ENCODE results near the gene STPG4.

The STPG4 gene

GRCh38 chr2:47048801-47049480, 106.2 kb downstream of the STPG4 start:
- Histone ChIP-seq H3K9ac (ENCODE audit: low read length) (no peak overlapping the region), H3K36me3 (ENCODE audit: control insufficient read depth, insufficient read depth, low read length, severe bottlenecking) (peaks cover 68% of the 10 kb centered on the region), H3K4me3 (ENCODE audit: low read length) (no peak overlapping the region), H3K9me3 (ENCODE audit: control insufficient read depth, low read length) (no peaks in the 10 kb centered on the region), H3K4me1 (ENCODE audit: control insufficient read depth, insufficient read depth, low read length) (peaks cover 12% of the 10 kb centered on the region), H3K27me3 (replicated peaks; ENCODE audit: control insufficient read depth, insufficient read depth, low read length) (no peaks in the 10 kb centered on the region)
- no peak for DNase-seq (ENCODE audit: low read depth)

GRCh38 chr2:47046271-47046670, 108.8 kb downstream of the STPG4 start:
- H3K27me3 ChIP-seq (replicated peaks; ENCODE audit: control insufficient read depth, insufficient read depth, low read length): no peaks in the 10 kb centered on the region
- no peak overlapping the region for H3K4me3 ChIP-seq (ENCODE audit: low read length)
- no peak overlapping the region for H3K9ac ChIP-seq (ENCODE audit: low read length)
- DNase-seq (ENCODE audit: low read depth): no peak
- no peaks in the 10 kb centered on the region for H3K9me3 ChIP-seq (ENCODE audit: control insufficient read depth, low read length)
- peaks cover 43% of the 10 kb centered on the region for H3K36me3 ChIP-seq (ENCODE audit: control insufficient read depth, insufficient read depth, low read length, severe bottlenecking)
- peaks cover 39% of the 10 kb centered on the region for H3K4me1 ChIP-seq (ENCODE audit: control insufficient read depth, insufficient read depth, low read length)

DNA sequence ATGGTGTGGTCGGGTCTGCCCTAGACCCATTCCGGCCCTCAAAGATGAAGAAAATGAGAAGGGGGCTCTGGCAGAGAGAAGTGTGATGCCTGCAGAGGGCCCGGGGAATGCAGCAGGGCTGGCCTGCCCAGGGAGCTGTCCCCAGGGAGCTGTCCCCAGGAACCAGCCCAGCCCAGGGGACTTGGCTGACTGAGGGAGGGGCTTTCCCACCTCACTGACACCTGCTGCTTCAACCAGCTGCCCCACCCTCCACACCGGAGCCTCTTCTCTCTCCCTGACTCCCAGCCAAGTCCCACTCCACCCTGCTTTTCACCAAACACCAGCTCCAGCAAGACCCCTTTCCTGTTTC, 111.2 kb downstream of the STPG4 start:
- Histone ChIP-seq H3K4me3 (ENCODE audit: low read length) (no peak overlapping the region), H3K4me1 (ENCODE audit: control insufficient read depth, insufficient read depth, low read length) (peaks cover 42% of the 10 kb centered on the region), H3K36me3 (ENCODE audit: control insufficient read depth, insufficient read depth, low read length, severe bottlenecking) (peaks cover 37% of the 10 kb centered on the region), H3K9me3 (ENCODE audit: control insufficient read depth, low read length) (no peaks in the 10 kb centered on the region), H3K27me3 (replicated peaks; ENCODE audit: control insufficient read depth, insufficient read depth, low read length) (no peaks in the 10 kb centered on the region), H3K9ac (ENCODE audit: low read length) (no peak overlapping the region)
- no peak for DNase-seq (ENCODE audit: low read depth)

DNA sequence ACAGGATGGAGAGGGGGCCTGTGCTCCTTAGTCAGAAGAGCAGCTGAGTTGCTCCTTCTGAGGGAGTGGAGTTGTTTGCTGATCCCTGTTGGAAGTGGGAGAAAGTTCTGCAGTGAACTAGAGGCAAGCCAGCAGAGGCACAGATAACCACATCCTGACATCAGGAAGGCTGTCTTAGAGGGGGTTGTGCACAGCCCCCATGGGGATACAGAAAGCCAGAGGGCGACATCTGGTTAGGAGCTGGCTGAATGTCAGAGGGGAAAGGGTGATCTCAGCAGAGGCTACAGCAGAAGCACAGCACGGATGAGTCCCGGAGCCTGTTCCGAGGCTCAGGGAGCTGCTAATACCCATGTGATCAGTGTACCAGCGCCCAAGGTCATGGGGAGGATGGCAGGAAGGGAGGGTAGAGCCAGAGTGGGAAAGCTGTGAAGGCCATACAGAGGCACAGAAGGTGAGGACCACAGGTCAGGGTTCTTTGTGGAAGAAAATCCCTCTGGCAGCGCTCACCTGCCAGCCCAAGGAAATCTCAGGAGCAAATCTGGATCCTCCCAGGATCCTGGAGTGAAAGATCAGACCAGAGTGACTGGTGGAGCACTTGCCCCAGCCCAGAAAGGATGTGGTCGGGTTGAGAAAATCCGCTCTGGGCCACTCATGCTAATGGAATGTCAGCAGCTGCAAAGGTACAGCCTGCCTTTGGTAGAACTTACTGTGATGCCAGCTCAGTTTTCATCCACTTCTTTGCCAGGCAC, 111.8 kb downstream of the STPG4 start:
- peaks cover 40% of the 10 kb centered on the region for H3K4me1 ChIP-seq (ENCODE audit: control insufficient read depth, insufficient read depth, low read length)
- DNase-seq (ENCODE audit: low read depth): peak; percentile 90
- H3K9me3 ChIP-seq (ENCODE audit: control insufficient read depth, low read length): no peaks in the 10 kb centered on the region
- H3K27me3 ChIP-seq (replicated peaks; ENCODE audit: control insufficient read depth, insufficient read depth, low read length): no peaks in the 10 kb centered on the region
- H3K9ac ChIP-seq (ENCODE audit: low read length): peak overlapping the region; percentile 81
- peaks cover 37% of the 10 kb centered on the region for H3K36me3 ChIP-seq (ENCODE audit: control insufficient read depth, insufficient read depth, low read length, severe bottlenecking)
- peak overlapping the region; percentile 56 for H3K4me3 ChIP-seq (ENCODE audit: low read length)

- Histone ChIP-seq H3K9me3 (ENCODE audit: control insufficient read depth, low read length) (no peaks in the 10 kb centered on the region), H3K27me3 (replicated peaks; ENCODE audit: control insufficient read depth, insufficient read depth, low read length) (no peaks in the 10 kb centered on the region), H3K4me1 (ENCODE audit: control insufficient read depth, insufficient read depth, low read length) (peaks cover 40% of the 10 kb centered on the region), H3K36me3 (ENCODE audit: control insufficient read depth, insufficient read depth, low read length, severe bottlenecking) (peaks cover 26% of the 10 kb centered on the region), H3K9ac (ENCODE audit: low read length) (peak overlapping the region; percentile 81), H3K4me3 (ENCODE audit: low read length) (peak overlapping the region; percentile 56)
- no peak for DNase-seq (ENCODE audit: low read depth)
Measured at GRCh38 chr2:47041891-47042684, 113.0 kb downstream of the STPG4 start.

DNA sequence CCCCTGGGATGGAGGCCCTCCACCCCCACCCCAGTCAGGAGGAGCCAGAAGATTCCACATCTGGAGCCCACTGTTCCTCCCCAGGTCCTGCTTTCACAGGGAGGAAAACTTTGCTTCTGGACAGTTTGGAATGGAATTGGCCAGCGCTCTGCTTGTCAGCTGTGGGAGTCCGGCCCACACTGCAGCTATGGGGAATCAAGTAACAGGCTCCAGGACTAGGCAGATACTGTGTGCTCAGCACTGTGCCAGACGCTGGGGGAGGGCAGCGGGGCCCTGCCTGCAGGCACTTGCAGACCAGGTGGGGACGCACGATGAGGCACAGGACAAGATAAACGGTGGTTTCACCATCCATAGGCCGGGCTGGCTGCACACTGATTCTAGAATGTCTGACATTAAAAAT, 114.0 kb downstream of the STPG4 start:
- H3K9me3 ChIP-seq (ENCODE audit: control insufficient read depth, low read length): no peaks in the 10 kb centered on the region
- H3K36me3 ChIP-seq (ENCODE audit: control insufficient read depth, insufficient read depth, low read length, severe bottlenecking): peaks cover 15% of the 10 kb centered on the region
- peaks cover 40% of the 10 kb centered on the region for H3K4me1 ChIP-seq (ENCODE audit: control insufficient read depth, insufficient read depth, low read length)
- no peak for DNase-seq (ENCODE audit: low read depth)
- H3K4me3 ChIP-seq (ENCODE audit: low read length): no peak overlapping the region
- no peaks in the 10 kb centered on the region for H3K27me3 ChIP-seq (replicated peaks; ENCODE audit: control insufficient read depth, insufficient read depth, low read length)
- H3K9ac ChIP-seq (ENCODE audit: low read length): peak overlapping the region; percentile 31

- no peak for DNase-seq (ENCODE audit: low read depth)
- H3K4me1 ChIP-seq (ENCODE audit: control insufficient read depth, insufficient read depth, low read length): peaks cover 40% of the 10 kb centered on the region
Measured at GRCh38 chr2:47040651-47041050, 114.5 kb downstream of the STPG4 start.

DNA sequence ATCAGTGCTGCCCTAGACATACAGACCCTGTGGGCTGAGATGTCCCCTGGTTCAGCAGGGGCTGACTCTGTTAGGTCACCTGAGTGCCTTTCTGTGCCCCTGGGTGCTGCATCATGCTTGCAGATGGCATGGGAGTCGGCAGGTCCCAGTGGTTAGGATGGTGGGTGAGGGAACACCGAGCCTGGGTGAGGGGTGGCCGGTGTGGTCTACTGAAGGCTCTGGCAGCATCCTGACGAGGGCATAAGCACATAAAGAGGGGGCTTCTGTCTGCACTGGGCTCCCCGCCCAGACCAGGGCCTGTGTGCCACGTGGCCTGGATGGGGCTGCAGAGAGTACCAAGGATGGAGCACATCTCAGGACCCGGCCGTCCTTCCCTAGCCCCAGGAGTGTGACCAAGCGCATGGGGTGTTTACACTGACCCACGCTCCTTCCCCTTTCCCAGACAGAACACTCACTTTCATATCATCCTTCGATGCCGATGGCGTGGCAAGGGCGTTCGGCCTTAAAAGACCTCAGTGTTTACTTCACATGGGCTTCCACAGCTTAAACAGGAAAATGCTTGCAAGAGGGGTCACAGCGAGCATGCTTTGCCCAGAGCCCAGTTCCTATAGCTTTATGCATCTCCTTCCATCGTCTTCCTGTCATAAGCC, 115.1 kb downstream of the STPG4 start:
- DNase-seq (ENCODE audit: low read depth): no peak
- H3K27me3 ChIP-seq (replicated peaks; ENCODE audit: control insufficient read depth, insufficient read depth, low read length): no peaks in the 10 kb centered on the region
- no peaks in the 10 kb centered on the region for H3K9me3 ChIP-seq (ENCODE audit: control insufficient read depth, low read length)
- H3K4me3 ChIP-seq (ENCODE audit: low read length): no peak overlapping the region
- peaks cover 19% of the 10 kb centered on the region for H3K36me3 ChIP-seq (ENCODE audit: control insufficient read depth, insufficient read depth, low read length, severe bottlenecking)
- no peak overlapping the region for H3K9ac ChIP-seq (ENCODE audit: low read length)
- peaks cover 46% of the 10 kb centered on the region for H3K4me1 ChIP-seq (ENCODE audit: control insufficient read depth, insufficient read depth, low read length)

More at GRCh38 chr2:47040651-47041050, 114.5 kb downstream of the STPG4 start:
- Histone ChIP-seq H3K27me3 (replicated peaks; ENCODE audit: control insufficient read depth, insufficient read depth, low read length) (no peaks in the 10 kb centered on the region), H3K36me3 (ENCODE audit: control insufficient read depth, insufficient read depth, low read length, severe bottlenecking) (peaks cover 13% of the 10 kb centered on the region), H3K9ac (ENCODE audit: low read length) (peak overlapping the region; percentile 31), H3K9me3 (ENCODE audit: control insufficient read depth, low read length) (no peaks in the 10 kb centered on the region), H3K4me3 (ENCODE audit: low read length) (no peak overlapping the region)

DNA sequence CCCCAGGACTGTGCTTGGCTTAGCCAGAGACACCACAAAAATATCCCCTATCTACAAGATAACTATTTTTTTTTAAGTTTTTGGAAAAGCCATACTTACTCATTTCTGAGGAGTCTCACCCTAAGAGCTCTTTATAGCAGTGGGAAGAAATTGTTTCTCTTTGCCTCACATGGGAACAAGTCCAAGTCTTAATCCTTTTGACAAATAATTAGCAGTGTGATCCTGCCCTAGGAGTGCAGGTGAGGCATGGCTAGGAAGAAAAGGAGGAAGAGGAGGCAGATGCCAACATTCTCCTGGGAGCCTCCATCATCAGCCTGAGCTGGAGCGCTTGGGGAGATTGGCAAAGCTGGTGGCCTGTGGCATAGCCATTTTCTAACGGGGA, 115.6 kb downstream of the STPG4 start:
- H3K27me3 ChIP-seq (replicated peaks; ENCODE audit: control insufficient read depth, insufficient read depth, low read length): no peaks in the 10 kb centered on the region
- peaks cover 52% of the 10 kb centered on the region for H3K4me1 ChIP-seq (ENCODE audit: control insufficient read depth, insufficient read depth, low read length)
- H3K4me3 ChIP-seq (ENCODE audit: low read length): no peak overlapping the region
- H3K36me3 ChIP-seq (ENCODE audit: control insufficient read depth, insufficient read depth, low read length, severe bottlenecking): peaks cover 20% of the 10 kb centered on the region
- no peaks in the 10 kb centered on the region for H3K9me3 ChIP-seq (ENCODE audit: control insufficient read depth, low read length)
- DNase-seq (ENCODE audit: low read depth): no peak
- no peak overlapping the region for H3K9ac ChIP-seq (ENCODE audit: low read length)

GRCh38 chr2:47038656-47039488, 116.2 kb downstream of the STPG4 start:
- DNase-seq (ENCODE audit: low read depth): no peak
- Histone ChIP-seq H3K9me3 (ENCODE audit: control insufficient read depth, low read length) (no peaks in the 10 kb centered on the region), H3K4me1 (ENCODE audit: control insufficient read depth, insufficient read depth, low read length) (peaks cover 51% of the 10 kb centered on the region), H3K9ac (ENCODE audit: low read length) (no peak overlapping the region), H3K4me3 (ENCODE audit: low read length) (no peak overlapping the region), H3K36me3 (ENCODE audit: control insufficient read depth, insufficient read depth, low read length, severe bottlenecking) (peaks cover 20% of the 10 kb centered on the region), H3K27me3 (replicated peaks; ENCODE audit: control insufficient read depth, insufficient read depth, low read length) (no peaks in the 10 kb centered on the region)
